Urinary bladder (tissue), 4 donors: ENCODE measurements around the gene WDR87. TPM values are rescaled to one million over a fixed set of nuclear protein-coding genes. Genes with fewer than 3 reads are reported as not detected.
"Not testable (repeated sequence)": the region's sequence is repeated elsewhere in the genome, so short reads cannot be mapped to it uniquely, and the experiment has no call there.

Experiments used
- DNase-seq: peaks from one replicate; pipeline ENCODE4 v3.0.0-alpha.2; 2015; ENCODE audit errors: extremely low spot score
- H3K27ac ChIP-seq: one replicate; pipeline ENCODE4 v1.5.1; 2013; ENCODE audit warnings: low read depth, mild to moderate bottlenecking, moderate library complexity
- H3K36me3 ChIP-seq: one replicate; pipeline ENCODE4 v1.6.1; 2013; ENCODE audit warnings: mild to moderate bottlenecking, moderate library complexity; ENCODE audit not compliant: insufficient read depth
- H3K4me1 ChIP-seq: one replicate; pipeline ENCODE4 v1.6.1; 2013; ENCODE audit warnings: mild to moderate bottlenecking, moderate library complexity; ENCODE audit not compliant: insufficient read depth
- H3K4me3 ChIP-seq: one replicate; pipeline ENCODE4 v1.5.1; 2013; ENCODE audit warnings: low read depth, low read length
- WGBS: extraction: QIAGEN DNeasy Blood & Tissue Kit; methylation state at CpG from one replicate; pipeline ENCODE4 v1.1.7; 2013; 5-methylcytosine and 5-hydroxymethylcytosine counted together
- polyA plus RNA-seq: library from polyadenylated mRNA; stranded (reverse); fragments of 200-250 nt; gene quantifications from one replicate; pipeline ENCODE4 v1.2.3, GENCODE V29; 2013
- total RNA-seq: library from RNA; depleted of rRNA; stranded (reverse); fragments of >200 nt; gene quantifications from one replicate; pipeline ENCODE4 v1.2.3, GENCODE V29; 2014
- donor health status: healthy with polysubstance abuse.
- donor health status: healthy.

Gene WDR87
- total and polyA plus RNA-seq, 2 donors: not detected

- not testable (repeated sequence) for DNase-seq, H3K4me1 ChIP-seq, H3K36me3 ChIP-seq, H3K4me3 ChIP-seq, H3K27ac ChIP-seq
- 94% methylated on average over 8 of the region's 8 CpGs for WGBS
Observed at GRCh38 chr19:37924573-37924972, 18.2 kb upstream of the WDR87 start.

DNA sequence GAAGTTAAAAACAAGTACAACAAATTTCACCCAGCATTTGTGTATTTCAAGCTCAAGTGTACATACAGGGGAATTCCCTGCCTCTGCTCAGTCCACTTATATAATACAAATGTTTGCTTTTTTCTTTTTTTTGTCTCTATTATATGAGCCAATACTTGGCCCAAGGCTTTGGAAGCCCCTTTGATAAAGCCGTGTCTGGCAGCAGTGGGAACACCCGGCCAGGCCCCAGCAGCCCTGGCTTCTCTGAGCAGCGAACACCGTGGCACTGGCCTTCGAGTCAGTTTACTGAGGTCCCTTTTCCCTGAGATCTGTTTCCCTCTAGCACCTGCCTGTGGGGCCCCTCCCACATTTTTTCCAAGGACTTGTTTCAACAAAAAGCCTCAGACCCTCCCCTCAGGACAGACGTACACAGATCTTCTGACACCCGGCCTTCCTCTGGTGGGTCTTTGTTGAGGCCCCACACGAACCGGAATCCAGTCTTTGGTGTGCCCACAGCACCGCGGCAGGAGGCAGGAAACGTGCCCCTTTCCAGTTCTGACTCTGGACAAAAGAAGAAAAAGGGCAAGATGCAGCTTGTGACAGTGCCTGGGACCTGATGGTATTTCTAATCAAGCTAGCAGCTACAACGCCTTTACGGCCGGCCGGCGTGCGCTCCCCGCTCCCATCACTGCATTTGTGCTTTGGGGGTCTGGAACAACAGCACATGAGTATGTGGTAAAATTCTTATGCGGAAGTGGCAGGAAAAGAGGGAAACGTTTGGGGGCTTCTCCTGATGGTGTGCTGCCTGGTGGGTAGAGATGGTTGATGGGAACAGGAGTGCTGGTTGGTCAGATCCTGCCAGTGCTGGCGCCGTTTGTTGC is 14.4 kb upstream of the WDR87 start:
- no peaks in the 10 kb centered on the region for H3K36me3 ChIP-seq
- no peak overlapping the region for H3K27ac ChIP-seq
- H3K4me3 ChIP-seq: no peak overlapping the region
- no peaks in the 10 kb centered on the region for H3K4me1 ChIP-seq
- WGBS: 72% methylated on average over 23 of the region's 23 CpGs
- DNase-seq: no peak

DNA sequence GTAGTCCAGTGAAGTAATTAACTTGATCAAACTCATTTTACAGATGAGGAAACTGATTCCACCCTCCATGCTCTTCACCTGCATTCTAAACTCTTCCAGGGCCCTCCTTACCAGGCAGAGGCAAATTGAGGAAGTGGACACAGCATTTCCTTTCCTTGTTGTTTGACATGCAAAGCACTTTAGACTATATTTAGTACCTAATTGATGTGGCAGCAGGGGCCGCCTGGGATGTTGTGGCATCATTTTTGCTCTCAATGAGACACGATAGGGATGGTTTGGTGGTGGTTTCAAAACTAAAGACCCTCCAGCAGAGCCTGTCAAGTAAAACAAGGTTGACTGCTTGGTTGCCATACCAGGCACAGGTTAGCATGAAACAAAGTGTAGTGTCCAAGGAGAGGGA is 8.5 kb upstream of the WDR87 start:
- DNase-seq: no peak
- WGBS: 59% methylated on average over 2 of the region's 2 CpGs

DNA sequence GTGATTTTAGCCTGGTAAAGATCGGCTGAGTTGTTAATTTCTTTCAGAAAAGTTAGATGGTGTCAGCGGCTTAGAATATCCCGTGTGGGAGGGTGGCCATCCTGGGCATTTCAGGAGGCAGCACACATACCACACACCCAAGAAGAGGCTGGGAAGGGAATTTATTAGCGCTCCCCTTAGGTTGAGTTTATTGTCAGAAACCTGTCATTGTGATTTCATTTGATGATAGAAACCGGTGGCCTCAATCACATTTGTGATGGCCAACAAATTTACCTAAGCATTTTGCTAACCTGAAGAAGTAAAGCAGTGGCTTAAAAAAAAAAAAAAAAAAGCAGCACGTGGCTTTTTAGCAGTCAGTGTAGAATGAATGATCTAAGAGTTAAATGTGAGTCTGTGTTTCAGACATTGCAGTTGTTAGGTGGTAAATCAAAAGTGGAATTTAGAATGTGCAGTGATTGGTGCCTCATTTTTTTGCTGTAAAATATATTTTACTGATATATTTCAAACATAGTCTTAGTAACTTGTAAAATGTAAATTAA is 3.3 kb upstream of the WDR87 start:
- no peaks in the 10 kb centered on the region for H3K4me1 ChIP-seq
- no peak overlapping the region for H3K27ac ChIP-seq
- no peaks in the 10 kb centered on the region for H3K36me3 ChIP-seq
- no peak for DNase-seq
- 74% methylated on average over 6 of the region's 6 CpGs for WGBS
- H3K4me3 ChIP-seq: no peak overlapping the region

More for the DNA sequence above, 8.5 kb upstream of the WDR87 start:
- Histone ChIP-seq H3K27ac (no peak overlapping the region), H3K36me3 (no peaks in the 10 kb centered on the region), H3K4me3 (no peak overlapping the region), H3K4me1 (no peaks in the 10 kb centered on the region)

GRCh38 chr19:37907735-37908455 is 1.5 kb upstream of the WDR87 start:
- H3K27ac ChIP-seq: no peak overlapping the region
- WGBS: 23% methylated on average over 13 of the region's 13 CpGs
- H3K4me3 ChIP-seq: peak overlapping the region; percentile 99
- no peaks in the 10 kb centered on the region for H3K36me3 ChIP-seq
- DNase-seq: no peak
- no peaks in the 10 kb centered on the region for H3K4me1 ChIP-seq

GRCh38 chr19:37906869-37907734 is 708 bp upstream of the WDR87 start, which contains the start of gene SIPA1L3:
Gene SIPA1L3 (plus strand): TSS chr19:37907208. CDS start chr19:38081566, 174,358 bp downstream.
- Histone ChIP-seq H3K27ac (no peak within 1 kb of the TSS), H3K4me3 (peak within 1 kb of the TSS; percentile 99), H3K36me3 (no peaks in the 10 kb centered on the region), H3K4me1 (no peaks in the 10 kb centered on the region)
- DNase-seq: peak; percentile 90
- WGBS: under 1% methylated on average over 95 of the region's 95 CpGs

GRCh38 chr19:37903096-37903495 is 3.3 kb downstream of the WDR87 start:
- Histone ChIP-seq H3K4me3 (no peak overlapping the region), H3K27ac (no peak overlapping the region), H3K4me1 (no peaks in the 10 kb centered on the region), H3K36me3 (no peaks in the 10 kb centered on the region)
- 84% methylated on average over 2 of the region's 2 CpGs for WGBS
- DNase-seq: no peak

- 1% methylated on average over 4 of the region's 4 CpGs for WGBS
- DNase-seq: peak; percentile 48
- H3K4me3 ChIP-seq: no peak overlapping the region
- no peaks in the 10 kb centered on the region for H3K36me3 ChIP-seq
- H3K4me1 ChIP-seq: no peaks in the 10 kb centered on the region
- H3K27ac ChIP-seq: no peak overlapping the region
Observed at GRCh38 chr19:37902668-37903067, 3.7 kb downstream of the WDR87 start.

- H3K27ac ChIP-seq: no peak overlapping the region
- no peaks in the 10 kb centered on the region for H3K36me3 ChIP-seq
- DNase-seq: no peak
- no peak overlapping the region for H3K4me3 ChIP-seq
- 70% methylated on average over 2 of the region's 2 CpGs for WGBS
- H3K4me1 ChIP-seq: no peaks in the 10 kb centered on the region
Observed at GRCh38 chr19:37899966-37900365, 6.4 kb downstream of the WDR87 start.

DNA sequence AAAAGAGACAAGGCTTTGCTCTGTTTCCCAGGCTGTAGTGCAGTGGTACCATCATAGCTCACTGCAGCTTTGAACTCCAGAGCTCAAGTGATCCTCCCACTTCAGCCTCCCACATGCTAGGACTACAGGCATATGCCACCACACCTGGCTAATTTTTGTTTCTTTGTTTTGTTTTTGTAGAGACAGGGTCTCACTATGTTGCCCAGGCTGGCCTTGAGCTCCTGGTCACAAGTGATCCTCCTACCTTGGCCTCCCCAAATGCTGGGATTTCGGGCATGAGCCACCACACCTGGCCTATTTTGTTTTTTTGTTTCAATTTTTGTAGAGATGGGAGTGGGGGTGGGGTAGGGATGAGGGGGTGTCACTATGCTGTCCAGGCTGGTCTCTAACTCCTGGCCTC is 6.9 kb downstream of the WDR87 start:
- no peaks in the 10 kb centered on the region for H3K36me3 ChIP-seq
- no peak for DNase-seq
- 90% methylated on average over 1 of the region's 1 CpG for WGBS
- no peak overlapping the region for H3K27ac ChIP-seq
- H3K4me3 ChIP-seq: no peak overlapping the region
- no peaks in the 10 kb centered on the region for H3K4me1 ChIP-seq

- Histone ChIP-seq H3K4me3 (no peak overlapping the region), H3K36me3 (no peaks in the 10 kb centered on the region), H3K4me1 (no peaks in the 10 kb centered on the region), H3K27ac (no peak overlapping the region)
- 87% methylated on average over 8 of the region's 8 CpGs for WGBS
- no peak for DNase-seq
Observed at GRCh38 chr19:37896180-37896579, 10.2 kb downstream of the WDR87 start.

GRCh38 chr19:37893845-37894575 is 12.4 kb downstream of the WDR87 start:
- no peak for DNase-seq
- no peaks in the 10 kb centered on the region for H3K4me1 ChIP-seq
- no peaks in the 10 kb centered on the region for H3K36me3 ChIP-seq
- no peak overlapping the region for H3K27ac ChIP-seq
- WGBS: 83% methylated on average over 11 of the region's 11 CpGs
- H3K4me3 ChIP-seq: no peak overlapping the region

- Histone ChIP-seq H3K4me1 (no peaks in the 10 kb centered on the region), H3K36me3 (no peaks in the 10 kb centered on the region), H3K27ac (no peak overlapping the region), H3K4me3 (no peak overlapping the region)
- DNase-seq: no peak
- WGBS: 76% methylated on average over 1 of the region's 1 CpG
Observed at GRCh38 chr19:37886571-37886970, 19.8 kb downstream of the WDR87 start.
